ENCODE results near the gene SERPINH1. TPM values are rescaled to one million over a fixed set of nuclear protein-coding genes. Genes with fewer than 3 reads are reported as not detected.

SERPINH1 gene
- 100 to 1,000 TPM; 105 to 137 TPM for total RNA-seq
- long read RNA-seq, transcript SERPINH1-215 (6 exons, 2,299 nt), result minor isoform, 6 of 91 reads
- long read RNA-seq, transcript SERPINH1-201 (5 exons, 2,225 nt), result major isoform, 70 of 91 reads
- long read RNA-seq, partial matches to known transcripts, result 8 of 91 reads
- long read RNA-seq, other reads (novel, unspliced or antisense), result 6 of 91 reads

- peak; percentile 76 to 79 for ATAC-seq
- intact Hi-C loops (cut with DNase I), result loop anchor here in 1 of 2 donors (1.0 kb wide), 1 partner anchor 21 kb away; no protein-coding TSS in a partner anchor
These were observed at the start of gene SERPINH1 for GRCh38 chr11:75562048-75562835. Gene SERPINH1, plus strand, starts transcription at chr11:75562253. Its CDS starts 4,097 bp downstream, at chr11:75566350.

GRCh38 chr11:75513250-75513649, 48.8 kb upstream of the SERPINH1 start:
- peak in 1 of 2 donors; percentile 54 for ATAC-seq
- intact Hi-C loops (cut with DNase I), result no loop called here

More at GRCh38 chr11:75562048-75562835, at the start of gene SERPINH1:
- peak; percentile 91 for DNase-seq

DNA sequence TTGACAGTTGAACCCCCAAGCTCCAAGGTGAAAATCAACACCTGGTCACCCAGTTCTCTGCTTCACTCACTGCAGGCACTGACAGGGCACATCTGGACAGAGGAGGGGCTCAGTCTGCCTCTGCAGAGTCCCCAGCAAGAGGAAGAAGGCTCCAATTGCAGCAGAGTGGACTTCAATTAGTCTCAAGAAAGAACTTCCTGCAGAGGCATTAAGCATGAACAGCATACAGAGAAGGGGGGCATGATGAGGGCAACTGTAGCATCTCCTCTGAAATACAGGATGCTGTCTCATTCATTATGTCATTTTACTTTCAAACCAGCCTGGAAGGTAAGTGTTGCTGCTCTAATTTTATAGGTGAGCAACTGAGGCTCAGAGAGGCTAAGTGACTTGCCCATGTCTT, 47.5 kb upstream of the SERPINH1 start:
- DNase-seq (no peak), ATAC-seq (no peak)
- intact Hi-C loops (cut with DNase I), result no loop called here

More at GRCh38 chr11:75513250-75513649, 48.8 kb upstream of the SERPINH1 start:
- no peak for DNase-seq

- no peak for DNase-seq
- intact Hi-C loops (cut with DNase I), result no loop called here
- ATAC-seq, result no peak
These were observed 45.9 kb upstream of the SERPINH1 start for GRCh38 chr11:75516140-75516539.

DNA sequence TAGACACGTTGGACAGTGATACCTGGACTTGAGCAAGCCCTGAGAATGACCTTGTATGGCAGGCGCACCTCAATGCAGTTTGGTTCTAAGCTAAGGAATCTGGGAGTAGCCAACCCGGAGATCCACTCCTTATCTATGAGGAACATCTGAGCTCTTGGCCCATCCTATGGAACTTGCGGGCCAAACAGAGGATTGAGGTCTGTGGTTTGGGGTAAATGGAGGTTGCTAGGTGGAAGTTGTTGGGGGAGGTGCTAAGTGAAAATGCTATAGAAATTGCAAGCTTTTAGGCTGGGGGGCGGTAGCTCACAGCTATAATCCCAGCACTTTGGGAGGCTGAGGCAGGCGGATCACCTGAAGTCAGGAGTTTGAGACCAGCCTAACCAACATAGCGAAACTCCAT, 45.2 kb upstream of the SERPINH1 start:
- intact Hi-C loops (cut with DNase I), result no loop called here
- ATAC-seq (no peak), DNase-seq (no peak)

DNA sequence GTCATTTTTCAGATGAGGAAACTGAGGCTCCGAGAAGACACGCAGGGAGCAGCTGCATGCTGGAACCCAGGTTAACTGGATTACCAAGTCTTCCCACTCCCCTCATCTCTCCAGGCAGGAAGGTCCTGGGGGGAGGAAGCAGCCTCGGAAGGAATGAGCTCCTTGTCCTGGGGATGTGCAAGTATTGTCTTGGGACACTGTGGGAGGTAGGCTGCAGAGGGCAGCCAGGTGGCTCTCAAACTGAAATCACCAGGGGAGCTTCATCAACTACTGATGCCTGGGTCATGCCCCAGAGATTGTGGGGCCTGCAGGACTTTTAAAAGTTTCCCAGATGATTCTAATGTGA, 43.9 kb upstream of the SERPINH1 start:
- intact Hi-C loops (cut with DNase I), result no loop called here
- ATAC-seq, result no peak

DNA sequence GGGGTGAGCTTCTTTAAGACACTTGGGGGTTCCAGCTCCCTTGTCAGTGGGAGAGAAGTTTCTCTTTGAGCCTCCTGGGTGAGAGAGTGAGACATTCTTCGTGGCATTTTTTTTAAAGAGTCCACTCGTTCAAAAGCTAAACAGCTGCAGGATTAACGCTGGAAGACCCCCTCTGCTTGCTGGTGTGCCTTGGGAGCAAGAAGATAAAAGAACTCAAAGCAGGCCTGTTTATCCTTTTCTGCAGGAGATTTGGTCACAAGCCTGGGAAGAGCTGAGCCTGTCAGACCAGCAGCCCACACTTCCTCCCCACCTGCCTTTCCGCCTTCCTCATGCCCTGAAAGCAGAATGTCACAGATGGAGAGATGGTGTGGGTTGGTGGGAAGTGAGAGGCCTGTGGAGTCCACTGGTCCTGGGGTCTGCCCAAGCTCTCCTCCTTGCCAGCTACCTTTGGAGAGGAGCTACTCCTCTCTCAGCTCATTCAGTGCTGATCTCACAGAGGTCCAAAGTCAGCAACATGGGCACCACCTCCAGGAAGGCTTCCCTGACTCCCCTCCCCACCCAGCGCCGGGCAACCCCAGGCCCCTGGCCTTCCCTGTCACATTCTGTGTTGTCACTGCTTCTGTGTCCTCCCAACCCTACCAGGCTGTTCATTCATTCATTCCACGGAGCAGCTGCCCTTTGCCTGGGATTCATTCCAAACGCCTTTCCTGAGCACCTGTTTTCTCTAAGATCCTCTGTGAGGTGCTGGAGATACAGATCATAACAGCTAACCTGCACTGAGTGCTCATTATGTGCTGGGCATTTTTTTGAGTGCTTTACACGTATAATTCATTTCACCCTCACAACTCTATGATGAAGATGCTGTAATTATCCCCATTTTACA, 43.0 kb upstream of the SERPINH1 start:
- DNase-seq (no peak), ATAC-seq (no peak)
- intact Hi-C loops (cut with DNase I), result no loop called here

More for the DNA sequence above, 43.9 kb upstream of the SERPINH1 start:
- no peak for DNase-seq

- DNase-seq (no peak), ATAC-seq (peak; percentile 22 to 68)
- intact Hi-C loops (cut with DNase I), result no loop called here
These were observed 41.4 kb upstream of the SERPINH1 start for GRCh38 chr11:75520688-75521087.

GRCh38 chr11:75522286-75523044, 39.6 kb upstream of the SERPINH1 start:
- DNase-seq (no peak), ATAC-seq (no peak)
- intact Hi-C loops (cut with DNase I), result no loop called here

DNA sequence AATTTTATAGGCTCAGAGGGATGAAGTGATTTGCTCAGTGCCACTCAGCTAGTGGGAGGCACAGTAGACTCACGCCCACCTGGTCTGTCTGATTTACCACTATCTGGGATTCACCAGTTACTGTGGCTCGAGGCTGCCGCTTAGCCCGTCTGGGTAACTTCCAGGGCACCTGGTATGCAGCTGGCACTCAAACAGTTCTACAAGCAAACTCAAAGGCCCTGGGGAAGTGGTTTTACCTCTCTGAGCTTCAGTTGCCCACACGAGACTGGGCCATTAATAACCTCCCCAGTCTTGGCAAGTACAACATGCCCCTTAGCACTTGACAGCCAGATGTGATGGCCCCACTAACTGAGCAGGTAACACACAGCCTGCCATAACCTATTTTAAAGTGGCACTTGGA, 38.9 kb upstream of the SERPINH1 start:
- ATAC-seq, result no peak
- intact Hi-C loops (cut with DNase I), result no loop called here
- no peak for DNase-seq

DNA sequence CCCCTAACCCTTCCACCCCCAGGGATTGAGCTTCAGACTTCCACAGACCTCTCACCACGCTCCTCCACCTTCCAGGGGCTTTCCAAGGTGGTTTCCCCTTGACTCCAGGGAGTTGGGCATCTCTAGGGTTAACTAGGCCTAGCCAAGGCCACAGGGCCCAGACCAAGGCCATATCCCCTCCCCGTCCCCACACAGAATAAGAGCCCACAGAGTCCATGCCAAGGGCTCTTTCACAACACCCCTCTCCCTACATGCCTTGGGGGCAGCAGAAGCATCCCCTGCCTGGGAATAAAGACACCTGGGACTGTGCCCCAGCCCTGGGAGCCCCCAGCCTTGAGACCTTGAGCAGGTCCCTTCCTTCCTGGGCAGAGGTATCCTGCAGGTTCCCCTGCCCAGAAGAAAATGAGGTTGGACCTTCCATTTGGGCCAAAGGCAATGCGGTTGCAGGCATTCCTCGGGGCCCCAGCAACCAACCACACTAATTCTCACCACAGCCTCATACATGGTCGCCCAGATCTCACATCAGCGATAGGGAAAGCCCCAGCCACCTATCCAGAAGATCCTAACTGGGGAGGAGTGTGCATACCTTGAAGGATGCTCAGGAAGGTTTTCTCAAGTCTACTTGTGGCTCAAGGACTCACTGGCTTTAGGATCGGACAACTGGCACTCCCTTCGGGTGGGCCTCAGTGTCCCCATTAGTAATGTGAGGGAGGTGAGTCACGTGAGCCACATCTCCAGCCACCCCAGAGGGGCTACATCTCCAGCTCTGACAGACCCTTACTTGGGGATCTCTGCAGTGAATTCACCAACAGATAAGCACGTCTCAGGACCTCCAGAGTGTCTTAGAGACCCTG, 38.0 kb upstream of the SERPINH1 start:
- intact Hi-C loops (cut with DNase I), result no loop called here
- DNase-seq, result no peak
- ATAC-seq, result no peak

DNA sequence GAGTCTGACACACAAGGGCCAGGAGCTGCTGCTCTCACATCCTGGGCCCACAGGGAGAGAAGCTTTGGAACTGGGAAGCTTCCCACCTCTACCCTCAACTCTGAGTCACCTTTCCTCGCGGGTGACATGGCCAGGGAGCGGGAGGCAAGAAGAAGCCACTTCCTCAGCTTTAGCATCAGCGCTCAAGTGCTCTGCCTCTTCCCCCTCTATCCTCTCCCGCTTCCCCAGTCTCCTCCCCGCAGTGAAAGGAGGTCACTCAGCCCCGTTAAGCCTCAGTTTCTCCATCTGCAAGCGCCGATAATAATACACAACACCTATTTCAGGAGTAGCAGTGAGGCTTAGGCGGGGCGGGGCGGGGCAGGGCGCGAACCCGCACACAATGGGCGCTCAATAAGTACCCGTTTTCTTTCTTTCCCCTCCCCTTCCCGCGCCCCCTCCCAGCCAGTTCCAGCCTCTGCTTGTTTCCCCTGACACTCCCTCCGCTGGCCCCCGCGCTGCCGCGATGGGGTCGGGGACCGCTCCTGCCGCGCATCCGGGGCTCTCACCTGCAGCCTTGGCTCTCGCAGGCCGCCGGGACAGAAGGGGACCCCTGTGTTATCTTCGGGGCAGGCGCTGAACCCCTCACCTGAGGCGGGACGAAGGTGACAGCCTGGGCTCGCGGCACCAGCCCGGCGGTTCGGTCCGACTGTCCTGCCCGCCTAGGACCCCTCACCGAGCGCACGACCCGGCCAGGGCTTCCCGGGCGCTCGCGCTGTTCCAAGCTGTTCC, 37.2 kb upstream of the SERPINH1 start:
- intact Hi-C loops (cut with DNase I), result loop anchor here in 1 of 2 donors (5.0 kb wide), 1 partner anchor 123 kb away; no protein-coding TSS in a partner anchor
- ATAC-seq (no peak), DNase-seq (no peak)

GRCh38 chr11:75525433-75526191, 36.4 kb upstream of the SERPINH1 start, which contains the start of gene GDPD5:
Gene GDPD5, minus strand, starts transcription at chr11:75525941. Its CDS starts 48,206 bp downstream, at chr11:75477735.
- peak; percentile 97 to 98 for ATAC-seq
- DNase-seq, result peak; percentile 86
- intact Hi-C loops (cut with DNase I), result loop anchor here in 1 of 2 donors (5.0 kb wide), 1 partner anchor 123 kb away; no protein-coding TSS in a partner anchor

DNA sequence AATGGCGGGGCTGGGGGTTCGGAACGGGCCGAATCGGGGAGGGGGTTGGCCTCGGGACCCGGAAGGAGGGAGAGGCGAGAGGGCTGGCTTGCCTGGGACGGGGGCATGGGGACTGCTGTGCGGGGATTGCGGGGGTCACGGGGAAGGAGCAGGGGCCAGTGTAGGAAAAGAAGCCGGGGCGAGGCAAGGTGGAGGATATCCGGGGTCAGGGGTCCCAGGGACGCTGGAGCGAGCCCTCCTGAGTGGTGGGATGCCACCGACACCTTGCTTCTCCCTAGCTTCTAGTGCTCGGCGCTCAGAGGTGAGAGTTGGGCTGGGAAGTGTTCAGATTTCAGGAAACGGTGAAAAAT, 35.9 kb upstream of the SERPINH1 start:
- intact Hi-C loops (cut with DNase I), result loop anchor here in 1 of 2 donors (5.0 kb wide), 1 partner anchor 124 kb away; no protein-coding TSS in a partner anchor
- no peak for ATAC-seq
- DNase-seq, result no peak

DNA sequence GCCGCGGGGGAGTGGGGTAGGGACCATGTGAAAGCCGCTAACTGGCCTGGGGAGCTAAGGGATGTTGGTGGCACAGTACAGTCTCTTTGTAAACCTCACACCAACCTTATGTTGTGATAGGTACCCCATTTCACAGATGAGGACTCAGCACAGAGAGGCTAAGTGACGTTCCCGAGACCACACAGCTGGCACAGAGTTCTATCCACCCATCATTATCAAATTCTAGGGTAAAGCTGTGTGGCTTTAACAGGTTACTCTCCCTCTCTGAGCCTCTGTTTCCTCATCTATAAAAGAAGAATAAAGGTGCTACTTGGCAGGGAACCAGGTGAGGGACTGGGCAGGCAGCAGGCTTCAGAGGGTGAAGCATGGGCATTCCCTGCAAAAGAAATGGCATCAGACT, 34.9 kb upstream of the SERPINH1 start:
- no peak for ATAC-seq
- intact Hi-C loops (cut with DNase I), result loop anchor here in 1 of 2 donors (5.0 kb wide), 1 partner anchor 125 kb away; no protein-coding TSS in a partner anchor
- no peak for DNase-seq
